Pulmonary artery endothelial cell (primary cell): ENCODE results near the gene TMEM87B. TPM values are rescaled to one million over a fixed set of nuclear protein-coding genes. Genes with fewer than 3 reads are reported as not detected.

Experiments
- DNase-seq: peaks from one replicate; pipeline ENCODE4 v3.0.0-alpha.2; 2011; ENCODE audit warnings: low read depth, low spot score
- total RNA-seq: library from RNA; depleted of rRNA; stranded (reverse); fragments of >200 nt; gene quantifications from 2 replicates; pipeline ENCODE4 v1.2.3, GENCODE V29; 2014

Gene TMEM87B
- total RNA-seq, 1 donor from 2014 or later, result 30.2 TPM

- DNase-seq, result no peak
Measured at GRCh38 chr2:112165296-112165695, 110.2 kb downstream of the TMEM87B start.

- DNase-seq, result no peak
Measured at GRCh38 chr2:112166806-112167499, 111.9 kb downstream of the TMEM87B start.

- DNase-seq, result no peak
Measured at GRCh38 chr2:112168422-112169124, 113.5 kb downstream of the TMEM87B start.

Other genes with a start within 250 kb of the TMEM87B start
- gene ANAPC1, start 171.1 kb upstream of the TMEM87B start, total RNA-seq, result 77.4 and 104 TPM in 2 replicates
- gene MERTK, start 156.7 kb upstream of the TMEM87B start, total RNA-seq, result 25.0 and 33.6 TPM in 2 replicates
- 2.0 and 4.0 TPM in 2 replicates for gene FBLN7, start 83.1 kb downstream of the TMEM87B start, total RNA-seq
- 4.2 and 5.3 TPM in 2 replicates for gene ZC3H8, start 199.8 kb downstream of the TMEM87B start, total RNA-seq
- 1.8 and 2.7 TPM in 2 replicates for gene ZC3H6, start 220.3 kb downstream of the TMEM87B start, total RNA-seq